ENCODE measurements around the gene GRN.
"Not testable (repeated sequence)": the region's sequence is repeated elsewhere in the genome, so short reads cannot be mapped to it uniquely, and the experiment has no call there.

Gene GRN

DNA sequence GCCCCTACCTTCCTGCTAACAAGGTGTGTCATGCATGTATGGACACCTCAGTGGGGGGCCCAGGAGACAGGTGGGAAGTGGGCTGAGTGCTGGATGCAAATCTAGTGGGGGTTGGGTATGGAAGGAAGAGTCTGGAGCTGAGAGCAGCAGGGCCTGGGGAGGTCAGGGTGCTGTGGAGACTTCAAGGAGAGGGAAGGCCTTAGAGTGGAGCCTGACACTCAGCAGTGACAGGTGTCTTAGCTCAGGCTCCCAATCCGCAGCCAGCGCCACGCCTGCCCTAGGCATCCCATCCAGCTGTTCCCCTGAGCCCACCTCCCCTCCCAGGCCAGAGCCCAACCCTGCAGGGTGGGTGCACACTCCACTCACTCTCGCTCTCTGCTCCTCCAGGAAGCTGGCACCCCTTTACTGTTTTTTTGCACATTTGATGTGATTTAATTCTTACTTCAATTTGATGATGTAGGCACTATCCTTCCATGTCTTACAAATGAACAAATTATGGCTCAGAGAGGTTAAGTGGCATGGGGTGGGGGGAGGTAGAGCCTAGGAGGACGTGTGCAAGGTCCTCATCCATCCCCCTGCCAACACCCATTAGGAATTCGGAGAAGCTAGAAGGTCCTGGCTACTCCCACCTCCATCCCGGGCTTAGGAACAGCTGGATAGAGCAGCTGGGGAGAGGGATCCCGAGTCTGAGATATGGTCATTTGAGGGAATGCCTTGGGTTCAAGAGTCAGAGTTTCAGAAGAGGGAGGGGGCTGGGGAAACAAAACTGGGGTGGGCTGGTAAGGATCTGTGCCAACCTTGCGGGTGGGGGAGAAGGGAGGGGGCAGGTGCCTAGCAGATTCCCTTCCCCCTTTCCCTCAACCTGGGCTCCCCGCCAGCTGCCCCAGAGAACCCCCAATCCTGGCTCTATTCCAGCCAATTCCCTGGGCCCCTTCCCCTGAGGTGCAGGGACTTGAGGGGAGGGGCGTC lies 16.5 kb downstream of the GRN start:
- DNase-seq (ENCODE audit: low read depth in 2 of 2) = no peak

DNA sequence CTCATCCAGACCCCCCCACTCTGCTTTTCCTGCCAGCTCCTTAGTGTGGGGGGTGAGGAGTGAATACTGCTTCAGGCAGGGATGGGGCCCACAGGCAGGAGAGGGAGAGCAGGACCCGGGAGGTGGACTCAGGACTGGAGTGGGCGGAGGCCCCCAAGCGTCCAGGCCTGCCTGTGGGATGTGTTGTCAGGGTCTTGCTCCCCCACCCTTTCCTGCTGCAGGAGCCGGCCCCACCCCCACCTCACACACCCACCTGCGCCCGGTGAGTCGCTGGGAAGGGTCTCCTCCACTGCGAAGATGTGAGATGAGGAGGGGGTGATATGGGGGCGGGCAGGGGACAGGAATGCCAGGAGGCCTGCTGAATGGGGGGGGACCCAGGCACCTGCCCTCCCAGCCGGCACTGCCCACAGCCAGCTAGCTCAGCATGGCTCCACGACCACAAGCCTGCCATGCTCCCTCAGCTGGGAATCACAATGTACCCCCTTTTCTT lies 17.4 kb downstream of the GRN start:
- no peak for DNase-seq (ENCODE audit: low read depth in 2 of 2)

DNA sequence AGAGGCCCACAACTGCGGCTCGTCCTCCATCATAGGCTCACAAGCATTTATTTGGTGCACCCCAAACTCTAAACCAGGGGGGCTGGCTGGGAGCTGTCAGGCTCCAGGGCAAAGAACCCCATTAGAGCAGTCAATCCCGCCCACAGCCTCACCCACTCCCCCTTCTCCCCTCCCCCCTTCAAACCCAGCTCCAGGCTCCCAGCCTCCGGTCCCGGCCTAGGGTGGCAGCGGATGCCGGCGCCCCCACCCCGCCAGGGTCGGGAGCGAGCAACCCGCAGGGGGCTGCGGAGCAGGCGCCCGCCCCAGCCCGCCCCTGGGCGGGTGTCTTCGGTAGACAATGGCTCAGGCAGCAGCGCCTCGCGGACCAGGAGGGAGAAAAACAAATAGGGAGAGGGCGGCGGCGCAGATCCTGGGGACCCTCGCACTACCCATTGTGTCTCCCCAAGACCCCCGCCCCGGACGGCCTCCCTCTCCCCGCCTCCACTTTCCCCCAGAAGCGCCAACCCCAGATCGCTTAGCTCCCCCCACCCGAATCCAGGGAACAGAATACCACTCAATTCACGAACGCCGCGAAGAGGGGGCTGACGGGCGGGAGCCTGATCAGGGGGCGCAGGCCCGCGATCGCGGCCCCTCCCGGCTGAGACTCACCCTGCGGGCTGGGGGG lies 18.0 kb downstream of the GRN start:
- DNase-seq (ENCODE audit: low read depth in 2 of 2) = no peak

DNA sequence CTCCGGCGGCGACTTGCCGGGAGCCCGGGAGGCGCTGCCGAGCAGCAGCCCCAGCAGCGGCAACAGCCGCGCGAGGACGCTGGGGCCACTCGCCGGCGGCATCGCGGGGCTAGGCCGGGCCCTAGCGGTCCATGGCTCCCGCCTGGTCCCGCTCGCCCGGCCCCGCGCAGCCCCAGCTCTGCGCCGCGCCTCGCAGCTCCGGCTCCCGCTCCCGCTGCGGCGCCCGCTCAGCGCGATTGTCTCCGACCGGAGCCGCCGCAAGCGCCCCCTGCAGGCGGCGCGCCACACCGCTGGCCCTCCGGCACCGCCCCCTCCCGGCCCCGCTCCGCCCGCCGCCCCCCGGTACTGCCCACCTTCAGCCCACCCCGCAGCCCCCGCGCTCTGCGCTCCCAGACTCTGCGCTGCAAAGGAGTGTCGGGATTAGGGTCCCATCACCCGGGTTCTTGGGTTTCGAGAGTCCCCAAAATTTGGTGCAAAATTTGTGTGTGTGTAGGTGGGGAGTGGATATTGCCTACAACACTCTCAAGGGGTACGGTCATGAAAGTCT lies 18.6 kb downstream of the GRN start, which contains the start of gene FAM171A2:
Gene FAM171A2 (minus strand): TSS at position 241 of the 547 bp plus-strand sequence. CDS start 139 bp downstream, at position 102.
- DNase-seq (ENCODE audit: low read depth in 2 of 2) = peak in 1 of 2 donors; percentile 53

- not testable (repeated sequence) for DNase-seq (ENCODE audit: low read depth in 2 of 2)
Measured at GRCh38 chr17:44365051-44365450, 19.9 kb downstream of the GRN start.

DNA sequence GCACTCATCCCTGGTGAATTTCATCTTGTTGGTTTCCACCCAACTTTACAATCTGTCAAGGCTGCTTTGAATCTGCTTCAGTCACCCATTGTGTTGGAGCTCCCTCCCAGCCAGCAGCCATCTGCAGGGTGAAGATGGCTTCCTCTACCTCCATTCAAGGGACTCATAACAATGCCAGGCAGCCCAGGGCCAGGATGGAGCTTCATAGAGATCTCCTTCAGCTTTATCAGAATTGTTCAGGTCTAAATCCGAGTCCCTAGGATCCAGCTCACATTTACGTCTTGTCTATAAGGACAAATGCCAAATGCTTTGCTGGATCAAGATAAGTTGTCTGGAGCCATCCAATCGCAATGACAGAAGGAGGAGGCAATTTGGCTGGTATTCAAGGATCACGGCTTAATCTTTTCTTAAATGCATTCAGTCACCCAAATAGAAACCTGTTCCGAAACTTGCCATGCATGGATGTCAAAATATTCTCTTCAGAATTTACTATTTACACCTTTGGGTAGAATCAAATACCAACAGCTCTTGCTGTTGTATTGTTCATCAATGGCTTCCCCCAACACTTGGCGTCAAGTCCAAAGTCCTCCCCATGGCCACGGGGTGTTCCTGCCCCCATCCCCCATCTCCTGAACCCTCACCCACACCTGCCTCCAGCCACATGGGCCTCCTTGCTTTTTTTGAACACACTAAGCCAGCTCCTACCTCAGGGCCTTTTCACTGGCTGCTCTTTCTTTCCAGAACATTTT lies 22.3 kb downstream of the GRN start:
- no peak for DNase-seq (ENCODE audit: low read depth in 2 of 2)

DNA sequence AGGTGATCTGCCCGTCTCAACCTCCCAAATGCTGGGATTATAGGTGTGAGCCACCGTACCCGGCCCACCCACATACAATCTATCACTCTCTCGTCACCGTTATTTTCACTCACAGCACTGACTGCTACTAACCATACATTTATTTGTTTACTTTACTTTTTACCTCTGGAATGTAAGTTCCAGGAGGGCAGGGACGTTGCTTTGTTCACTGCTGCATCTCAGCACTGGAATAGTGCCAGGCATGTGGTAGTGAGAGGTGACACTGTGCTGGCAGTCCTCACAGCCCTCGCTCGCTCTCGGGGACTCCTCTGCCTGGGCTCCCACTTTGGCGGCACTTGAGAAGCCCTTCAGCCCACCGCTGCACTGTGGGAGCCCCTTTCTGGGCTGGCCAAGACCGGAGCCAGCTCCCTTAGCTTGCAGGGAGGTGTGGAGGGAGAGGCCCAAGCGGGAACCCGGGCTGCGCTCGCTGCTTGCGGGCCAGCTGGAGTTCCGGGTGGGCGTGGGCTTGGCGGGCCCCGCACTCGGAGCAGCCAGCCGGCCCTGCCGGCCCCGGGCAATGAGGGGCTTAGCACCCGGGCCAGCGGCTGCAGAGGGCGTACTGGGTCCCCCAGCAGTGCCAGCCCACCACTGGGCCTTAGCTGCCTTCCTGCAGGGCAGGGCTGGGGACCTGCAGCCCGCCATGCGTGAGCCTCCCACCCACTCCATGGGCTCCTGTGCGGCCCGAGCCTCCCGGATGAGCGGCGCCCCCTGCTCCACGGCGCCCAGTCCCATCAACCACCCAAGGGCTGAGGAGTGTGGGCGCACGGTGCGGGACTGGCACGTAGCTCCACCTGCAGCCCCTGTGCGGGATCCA lies 23.5 kb downstream of the GRN start:
- DNase-seq (ENCODE audit: low read depth in 2 of 2) = not testable (repeated sequence)

GRCh38 chr17:44369414-44370023 lies 24.4 kb downstream of the GRN start:
- not testable (repeated sequence) for DNase-seq (ENCODE audit: low read depth in 2 of 2)

DNA sequence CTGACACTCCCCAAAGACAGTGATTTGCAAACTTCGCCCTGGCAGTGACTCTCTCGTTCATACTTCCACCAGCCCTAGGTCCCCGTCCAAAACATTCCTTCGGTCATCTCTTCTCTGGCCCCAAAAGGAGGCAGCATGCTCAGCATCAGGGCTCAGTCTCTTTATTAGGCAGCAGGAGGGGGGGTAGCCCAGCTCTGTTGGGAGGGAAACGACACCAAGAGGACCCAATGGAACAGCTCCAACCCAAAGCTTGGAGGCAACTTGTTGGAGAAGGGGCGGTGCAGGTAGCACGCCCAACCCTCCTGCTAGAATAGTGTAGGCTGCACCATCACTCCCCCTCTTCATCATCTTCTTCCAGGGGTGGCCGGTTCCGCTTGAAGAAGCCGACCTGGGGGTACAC lies 26.9 kb downstream of the GRN start:
- DNase-seq (ENCODE audit: low read depth in 2 of 2) = no peak

GRCh38 chr17:44374306-44375195 lies 29.4 kb downstream of the GRN start:
- DNase-seq (ENCODE audit: low read depth in 2 of 2) = no peak

GRCh38 chr17:44375196-44376017 lies 30.3 kb downstream of the GRN start:
- DNase-seq (ENCODE audit: low read depth in 2 of 2) = no peak

- DNase-seq (ENCODE audit: low read depth in 2 of 2) = no peak
Measured at GRCh38 chr17:44376124-44376523, 31.0 kb downstream of the GRN start.

GRCh38 chr17:44376779-44377178 lies 31.7 kb downstream of the GRN start:
- no peak for DNase-seq (ENCODE audit: low read depth in 2 of 2)

GRCh38 chr17:44378171-44378705 lies 33.1 kb downstream of the GRN start:
- DNase-seq (ENCODE audit: low read depth in 2 of 2) = no peak

GRCh38 chr17:44379887-44380286 lies 34.8 kb downstream of the GRN start:
- no peak for DNase-seq (ENCODE audit: low read depth in 2 of 2)

DNA sequence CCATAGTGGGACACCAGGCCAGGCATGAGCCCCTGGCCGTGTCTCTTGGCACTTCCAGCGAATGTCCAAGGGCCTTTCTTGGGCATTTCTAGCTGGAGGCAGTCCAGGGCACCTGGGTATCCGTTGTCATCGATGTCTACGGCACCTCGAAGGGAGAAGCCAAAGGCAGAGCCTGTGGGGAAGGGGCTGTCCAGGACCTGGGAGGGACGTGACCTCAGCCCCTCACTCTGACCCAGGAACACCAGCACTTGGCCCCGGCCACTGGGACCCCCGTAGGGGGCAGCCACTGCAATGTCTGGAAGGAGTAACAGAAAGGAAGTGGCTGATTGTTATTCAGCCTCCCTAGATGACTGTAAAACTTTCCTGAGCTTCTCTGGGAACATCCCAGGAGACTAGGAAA lies 35.7 kb downstream of the GRN start:
- no peak for DNase-seq (ENCODE audit: low read depth in 2 of 2)

DNA sequence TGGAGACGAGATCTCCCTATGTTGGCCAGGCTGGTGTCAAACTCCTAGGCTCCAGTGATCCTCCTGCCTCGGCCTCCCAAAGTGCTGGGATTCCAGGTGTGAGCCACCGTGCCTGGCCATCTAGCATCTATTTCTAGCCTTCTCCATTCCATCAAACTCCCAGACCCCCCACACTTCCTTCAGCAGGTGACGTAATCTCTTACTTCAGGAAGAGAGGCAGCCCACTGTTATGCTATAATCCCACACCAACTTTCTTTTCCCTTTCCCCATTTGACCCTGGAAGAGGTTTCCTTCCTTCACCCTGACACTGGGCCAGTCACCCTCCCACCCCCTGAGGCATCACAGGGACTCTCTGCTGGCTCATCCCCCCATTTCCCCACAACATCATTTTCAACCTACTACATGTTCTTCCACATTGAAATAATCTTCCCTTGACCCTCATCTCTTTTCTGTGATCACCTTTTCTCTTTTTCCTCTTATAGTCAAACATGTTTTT lies 36.8 kb downstream of the GRN start:
- no peak for DNase-seq (ENCODE audit: low read depth in 2 of 2)

- DNase-seq (ENCODE audit: low read depth in 2 of 2) = no peak
Measured at GRCh38 chr17:44382917-44383316, 37.8 kb downstream of the GRN start.
